ENCODE results near the gene AURKB.

Gene AURKB

DNA sequence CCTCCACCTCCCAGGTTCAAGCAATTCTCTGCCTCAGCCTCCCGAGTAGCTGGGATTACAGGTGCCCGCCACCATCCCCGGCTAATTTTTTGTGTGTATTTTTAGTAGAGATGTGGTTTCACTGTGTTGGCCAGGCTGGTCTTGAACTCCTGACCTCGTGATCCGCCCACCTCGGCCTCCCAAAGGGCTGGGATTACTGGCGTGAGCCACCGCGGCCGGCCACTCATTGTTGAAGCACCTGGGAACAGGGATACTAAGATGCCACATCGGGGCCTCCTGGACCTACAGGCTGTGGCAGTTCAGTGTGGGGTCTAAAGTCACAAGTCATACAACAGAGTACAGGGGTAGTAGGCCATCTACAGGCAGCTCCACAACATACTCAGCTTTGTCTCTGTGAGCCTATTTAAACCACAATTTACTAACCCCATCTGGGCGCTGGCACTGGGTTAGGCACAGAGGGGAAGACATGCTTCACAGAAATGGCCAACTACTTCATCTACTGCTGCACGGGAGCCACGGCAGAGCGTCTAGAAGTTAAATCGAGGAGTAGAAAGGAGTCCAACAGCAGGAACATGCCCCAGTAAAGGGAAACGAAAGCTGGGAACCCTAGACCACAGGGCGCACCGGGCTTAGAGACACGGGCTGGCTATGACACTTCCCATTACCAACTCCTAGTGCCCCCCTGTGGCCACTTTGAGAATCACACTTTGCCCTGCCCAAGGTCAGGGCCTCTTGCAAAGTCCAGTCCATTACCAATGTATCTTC is 51.9 kb downstream of the AURKB start:
- H3K9ac ChIP-seq (ENCODE audit: low read length): no peak overlapping the region
- peaks cover 7% of the 10 kb centered on the region for H3K36me3 ChIP-seq (replicated peaks; ENCODE audit: low read depth, low read length)
- no peak overlapping the region for H2AFZ ChIP-seq (ENCODE audit: low read depth, low read length)
- TF ChIP-seq, protein P1, sequence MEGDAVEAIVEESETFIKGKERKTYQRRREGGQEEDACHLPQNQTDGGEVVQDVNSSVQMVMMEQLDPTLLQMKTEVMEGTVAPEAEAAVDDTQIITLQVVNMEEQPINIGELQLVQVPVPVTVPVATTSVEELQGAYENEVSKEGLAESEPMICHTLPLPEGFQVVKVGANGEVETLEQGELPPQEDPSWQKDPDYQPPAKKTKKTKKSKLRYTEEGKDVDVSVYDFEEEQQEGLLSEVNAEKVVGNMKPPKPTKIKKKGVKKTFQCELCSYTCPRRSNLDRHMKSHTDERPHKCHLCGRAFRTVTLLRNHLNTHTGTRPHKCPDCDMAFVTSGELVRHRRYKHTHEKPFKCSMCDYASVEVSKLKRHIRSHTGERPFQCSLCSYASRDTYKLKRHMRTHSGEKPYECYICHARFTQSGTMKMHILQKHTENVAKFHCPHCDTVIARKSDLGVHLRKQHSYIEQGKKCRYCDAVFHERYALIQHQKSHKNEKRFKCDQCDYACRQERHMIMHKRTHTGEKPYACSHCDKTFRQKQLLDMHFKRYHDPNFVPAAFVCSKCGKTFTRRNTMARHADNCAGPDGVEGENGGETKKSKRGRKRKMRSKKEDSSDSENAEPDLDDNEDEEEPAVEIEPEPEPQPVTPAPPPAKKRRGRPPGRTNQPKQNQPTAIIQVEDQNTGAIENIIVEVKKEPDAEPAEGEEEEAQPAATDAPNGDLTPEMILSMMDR (IDR thresholded peaks at IDR 0.05; ENCODE audit: low read depth, low read length): peak; percentile 59
- TF ChIP-seq EZH2phosphoT487 (IDR thresholded peaks at IDR 0.05; ENCODE audit: low read depth): no peak
- H3K27ac ChIP-seq (ENCODE audit: low read length): peak overlapping the region; percentile 54; the same call in 1 of the 2 replicates
- no peaks in the 10 kb centered on the region for H3K27me3 ChIP-seq (ENCODE audit: low read depth, low read length)
- H4K20me1 ChIP-seq (ENCODE audit: insufficient read depth, low read length): peaks cover 8% of the 10 kb centered on the region; the same call in 1 of the 2 replicates
- peak overlapping the region; percentile 54 for H3K4me2 ChIP-seq (ENCODE audit: low read length)
- H3K79me2 ChIP-seq (ENCODE audit: low read length): peaks cover 21% of the 10 kb centered on the region
- peaks cover 26% of the 10 kb centered on the region for H3K4me1 ChIP-seq (ENCODE audit: low read length)
- 0 out of 2 replicates have a peak overlapping the region, but pooled peaks have one; percentile 42 for H3K4me3 ChIP-seq (ENCODE audit: low read length)
- no peaks in the 10 kb centered on the region for H3K9me3 ChIP-seq (ENCODE audit: insufficient read depth, low read length)

DNA sequence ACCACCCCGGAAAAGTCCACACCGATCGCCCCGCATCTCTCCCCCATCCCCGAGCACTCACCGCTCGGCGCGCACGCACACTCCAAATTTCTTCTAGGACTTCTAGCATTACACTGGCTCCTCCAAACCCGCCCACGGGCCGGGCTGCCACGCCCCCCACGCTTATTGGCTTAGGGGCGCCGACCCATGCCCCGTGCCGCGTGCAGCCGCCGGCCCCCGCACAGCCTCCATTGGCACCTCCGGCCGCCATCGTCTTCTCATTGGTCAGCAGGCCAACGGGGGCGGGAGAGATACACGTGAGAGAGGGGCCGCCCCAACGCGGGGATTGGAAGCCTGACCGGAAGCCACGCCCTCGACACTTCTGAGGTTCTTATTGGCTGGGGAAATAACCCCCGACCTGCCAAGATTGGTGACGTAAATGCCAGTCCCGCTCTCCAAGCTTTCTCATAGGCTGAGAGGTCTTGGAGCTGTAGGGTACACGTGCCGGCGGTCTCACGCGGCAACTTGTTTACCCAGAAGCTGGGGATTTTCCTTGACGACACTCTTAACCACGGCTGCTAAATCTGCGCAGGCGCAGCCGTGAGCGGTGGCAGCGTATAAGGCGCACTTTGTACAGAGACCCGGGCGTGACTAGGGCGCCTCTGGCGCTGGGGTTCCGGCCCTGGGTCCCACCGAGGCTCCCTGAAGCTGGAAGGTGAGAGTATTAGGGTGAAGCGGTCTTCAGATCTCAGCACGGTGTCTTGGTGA is 54.0 kb downstream of the AURKB start:
- peak overlapping the region; percentile 77 for H3K9ac ChIP-seq (ENCODE audit: low read length)
- TF ChIP-seq, protein P1 (IDR thresholded peaks at IDR 0.05; ENCODE audit: low read depth, low read length): no peak
- no peak for TF ChIP-seq EZH2phosphoT487 (IDR thresholded peaks at IDR 0.05; ENCODE audit: low read depth)
- peaks cover 12% of the 10 kb centered on the region for H3K79me2 ChIP-seq (ENCODE audit: low read length)
- H3K4me2 ChIP-seq (ENCODE audit: low read length): peak overlapping the region; percentile 99
- H3K27ac ChIP-seq (ENCODE audit: low read length): peak overlapping the region; percentile 78
- H3K4me3 ChIP-seq (ENCODE audit: low read length): peak overlapping the region; percentile 84
- peaks cover 7% of the 10 kb centered on the region for H3K36me3 ChIP-seq (replicated peaks; ENCODE audit: low read depth, low read length)
- no peak overlapping the region for H2AFZ ChIP-seq (ENCODE audit: low read depth, low read length)
- H3K9me3 ChIP-seq (ENCODE audit: insufficient read depth, low read length): no peaks in the 10 kb centered on the region
- peaks cover 1% of the 10 kb centered on the region; the same call in 1 of the 2 replicates for H4K20me1 ChIP-seq (ENCODE audit: insufficient read depth, low read length)
- H3K4me1 ChIP-seq (ENCODE audit: low read length): peaks cover 24% of the 10 kb centered on the region
- H3K27me3 ChIP-seq (ENCODE audit: low read depth, low read length): no peaks in the 10 kb centered on the region

DNA sequence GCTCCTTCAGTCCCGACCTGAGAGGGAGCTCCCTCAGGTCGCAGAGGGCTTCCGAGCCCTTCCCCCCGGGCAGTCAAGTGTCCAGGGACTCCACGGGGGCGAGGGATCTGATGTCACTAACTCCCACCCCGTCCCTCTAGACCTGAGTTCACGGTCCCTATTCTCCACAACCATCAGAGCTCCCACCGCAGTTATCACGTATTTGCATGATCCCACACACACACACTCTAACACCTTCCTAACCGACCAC is 54.5 kb downstream of the AURKB start:
- TF ChIP-seq, protein P1 (IDR thresholded peaks at IDR 0.05; ENCODE audit: low read depth, low read length): no peak
- no peak for TF ChIP-seq EZH2phosphoT487 (IDR thresholded peaks at IDR 0.05; ENCODE audit: low read depth)
- H3K9me3 ChIP-seq (ENCODE audit: insufficient read depth, low read length): no peaks in the 10 kb centered on the region
- peak overlapping the region; percentile 84 for H3K4me3 ChIP-seq (ENCODE audit: low read length)
- H3K4me1 ChIP-seq (ENCODE audit: low read length): peaks cover 20% of the 10 kb centered on the region
- no peak overlapping the region for H2AFZ ChIP-seq (ENCODE audit: low read depth, low read length)
- peak overlapping the region; percentile 83 for H3K4me2 ChIP-seq (ENCODE audit: low read length)
- H3K9ac ChIP-seq (ENCODE audit: low read length): peak overlapping the region; percentile 17; the same call in 1 of the 2 replicates
- H3K36me3 ChIP-seq (replicated peaks; ENCODE audit: low read depth, low read length): peaks cover 7% of the 10 kb centered on the region
- H4K20me1 ChIP-seq (ENCODE audit: insufficient read depth, low read length): no peaks in the 10 kb centered on the region
- H3K79me2 ChIP-seq (ENCODE audit: low read length): peaks cover 11% of the 10 kb centered on the region; the same call in 1 of the 2 replicates
- H3K27ac ChIP-seq (ENCODE audit: low read length): no peak overlapping the region
- H3K27me3 ChIP-seq (ENCODE audit: low read depth, low read length): no peaks in the 10 kb centered on the region
